NCI-H2081 treated with DMSO at 0.1 percent for 48 hours (cell line): ENCODE results near the gene TMEM41B.
"Not testable (repeated sequence)": the region's sequence is repeated elsewhere in the genome, so short reads cannot be mapped to it uniquely, and the experiment has no call there.

Source experiments
- DNase-seq: peaks from one replicate; lab custom pipeline; 2025; lab: John Stamatoyannopoulos, UW

Gene TMEM41B

GRCh38 chr11:9259981-9260837 is 54.2 kb downstream of the TMEM41B start:
- DNase-seq, result no peak

DNA sequence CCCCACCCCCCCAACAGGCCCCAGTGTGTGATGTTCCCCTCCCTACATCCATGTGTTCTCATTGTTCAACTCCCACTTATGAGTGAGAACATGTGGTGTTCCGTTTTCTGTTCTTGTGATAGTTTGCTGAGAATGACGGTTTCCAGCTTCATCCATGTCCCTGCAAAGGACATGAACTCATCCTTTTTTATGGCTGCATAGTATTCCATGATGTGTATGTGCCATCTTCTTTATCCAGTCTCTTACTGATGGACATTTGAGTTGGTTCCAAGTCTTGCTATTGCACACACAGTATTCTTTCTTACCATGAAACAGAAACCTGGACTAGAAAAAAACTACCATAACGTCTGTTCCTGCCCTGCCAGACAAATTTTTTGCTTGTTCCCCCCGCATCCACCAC is 56.1 kb downstream of the TMEM41B start:
- DNase-seq, result not testable (repeated sequence)

DNA sequence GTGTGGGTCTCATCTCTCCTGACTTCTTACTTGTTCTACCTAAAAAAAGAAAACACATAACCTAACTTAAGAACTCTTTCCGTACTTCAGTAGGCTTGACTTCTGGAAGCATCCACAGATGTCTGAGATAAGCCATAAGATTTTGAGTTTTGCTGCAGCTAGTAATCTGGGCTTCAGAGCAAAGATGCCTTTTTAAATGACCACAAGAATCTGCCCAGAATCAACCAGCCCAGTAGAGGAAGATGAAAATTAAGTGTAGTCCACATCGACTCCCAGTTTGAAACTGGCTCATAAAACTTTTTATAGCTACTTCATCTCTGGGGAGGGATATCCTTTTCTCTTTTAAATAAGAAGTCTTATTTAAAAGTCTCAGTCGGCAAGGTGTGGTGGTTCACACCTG is 60.0 kb downstream of the TMEM41B start:
- DNase-seq, result no peak

GRCh38 chr11:9253086-9253485 is 61.3 kb downstream of the TMEM41B start:
- no peak for DNase-seq

DNA sequence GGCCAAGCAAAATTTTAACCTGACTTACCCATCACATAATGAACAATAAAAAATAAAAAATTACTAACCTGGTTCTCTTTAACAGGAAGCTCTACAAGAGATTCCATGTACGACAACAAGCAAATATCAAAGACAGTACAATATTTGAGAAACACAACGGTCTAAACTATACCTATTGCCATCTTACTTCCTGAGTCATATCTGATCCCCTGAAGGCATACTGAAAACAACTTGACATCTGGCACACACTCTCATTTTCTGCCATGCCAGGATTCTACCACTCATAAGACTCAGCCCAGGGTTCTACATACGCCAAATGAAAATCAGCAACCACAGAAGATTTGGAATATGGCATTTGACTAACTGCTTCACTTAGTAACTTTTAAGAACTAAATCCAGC is 63.1 kb downstream of the TMEM41B start:
- DNase-seq, result no peak

GRCh38 chr11:9250139-9250582 is 64.2 kb downstream of the TMEM41B start:
- DNase-seq, result no peak

DNA sequence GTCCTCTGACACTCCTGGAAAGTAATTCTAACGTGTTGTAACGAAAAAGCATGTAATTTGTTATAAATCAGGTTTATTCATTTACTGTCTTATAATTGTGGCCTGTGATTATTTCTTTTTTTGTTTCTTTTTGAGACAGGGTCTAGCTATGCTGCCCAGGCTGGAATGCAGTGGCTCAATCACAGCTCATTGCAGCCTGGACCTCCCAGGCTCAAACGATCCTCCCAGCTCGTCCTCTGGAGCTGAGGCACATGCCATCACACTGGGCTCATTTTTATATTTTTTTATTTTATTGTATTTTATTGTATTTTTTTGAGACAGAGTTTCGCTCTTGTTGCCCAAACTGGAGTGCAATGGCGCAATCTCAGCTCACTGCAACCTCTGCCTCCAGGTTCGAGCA is 65.1 kb downstream of the TMEM41B start:
- no peak for DNase-seq

DNA sequence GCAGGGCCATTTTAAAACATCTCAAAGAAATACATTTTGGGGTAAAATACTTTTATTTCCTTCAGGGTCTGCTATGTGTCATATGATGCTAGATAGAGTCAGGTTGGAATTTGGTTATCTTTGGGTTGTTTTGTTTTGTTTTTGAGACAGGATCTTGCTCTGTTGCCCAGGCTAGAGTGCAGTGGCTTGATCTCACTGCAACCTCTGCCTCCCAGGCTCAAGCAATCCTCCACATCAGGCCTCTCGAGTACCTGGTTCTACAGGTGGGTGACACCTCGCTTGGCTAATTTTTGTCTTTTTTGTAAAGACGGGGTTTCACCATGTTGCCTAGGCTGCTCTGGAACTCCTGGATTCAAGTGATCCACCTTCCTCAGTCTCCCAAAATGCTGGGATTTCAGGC is 66.5 kb downstream of the TMEM41B start:
- no peak for DNase-seq

DNA sequence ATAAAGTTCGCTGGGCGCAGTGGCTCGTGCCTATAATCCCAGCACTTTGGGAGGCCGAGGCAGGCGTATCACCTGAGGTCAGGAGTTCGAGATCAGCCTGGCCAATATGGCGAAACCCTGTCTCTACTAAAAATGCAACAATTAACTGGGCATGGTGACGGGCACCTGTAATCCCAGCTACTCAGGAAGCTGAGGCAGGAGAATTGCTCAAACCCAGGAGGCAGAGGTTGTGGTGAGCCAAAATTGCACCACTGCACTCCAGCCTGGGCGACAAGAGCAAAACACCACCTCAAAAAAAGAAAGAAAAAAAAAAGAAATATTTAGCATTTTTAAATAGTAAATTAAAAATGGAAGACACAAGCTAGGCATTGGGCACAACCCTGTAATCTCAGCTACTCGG is 78.2 kb downstream of the TMEM41B start:
- not testable (repeated sequence) for DNase-seq

- DNase-seq, result no peak
Measured at GRCh38 chr11:9232482-9232881, 81.9 kb downstream of the TMEM41B start.

DNA sequence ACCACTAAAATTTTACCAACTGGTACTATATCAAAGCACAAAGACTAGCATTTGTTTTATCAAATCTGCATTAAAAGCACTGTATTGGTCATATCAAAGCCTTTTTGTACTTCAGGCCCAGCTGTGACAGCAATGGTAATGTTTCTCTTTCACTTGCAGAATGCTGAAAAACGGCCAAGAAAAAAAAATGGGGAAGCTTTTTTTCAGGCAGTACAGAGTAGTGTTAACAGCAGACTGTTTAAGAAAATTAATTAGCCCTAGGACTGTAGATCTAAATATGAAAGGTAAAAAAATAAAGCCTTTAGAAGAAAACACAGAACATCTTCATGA is 82.6 kb downstream of the TMEM41B start:
- DNase-seq, result no peak
